ENCODE measurements around the gene RAPGEF3. TPM values are rescaled to one million over a fixed set of nuclear protein-coding genes. Genes with fewer than 3 reads are reported as not detected.

RAPGEF3 gene
- polyA plus RNA-seq, 3 donors, result 0.08 to 2.5 (median 0.60) TPM

GRCh38 chr12:47782372-47782770, 23.7 kb upstream of the RAPGEF3 start:
- no peak overlapping the region for H3K4me2 ChIP-seq (replicated peaks; ENCODE audit: extremely low read depth, low read length, poor library complexity, severe bottlenecking)
- H3K9ac ChIP-seq (ENCODE audit: insufficient read depth, low read length, poor library complexity, severe bottlenecking), result no peak overlapping the region
- no peaks in the 10 kb centered on the region for H3K9me3 ChIP-seq (replicated peaks in 1 of 2; ENCODE audit: control insufficient read depth in 1 of 2, insufficient read depth in 1 of 2, low read length in 2 of 2)
- no peak for DNase-seq
- intact Hi-C loops (cut with micrococcal nuclease), result loop anchor here (10.0 kb wide), 2 partner anchors 52 to 128 kb away; no protein-coding TSS in a partner anchor
- no peaks in the 10 kb centered on the region for H3K79me2 ChIP-seq (ENCODE audit: insufficient read depth, low read length)
- H3K36me3 Mint-ChIP-seq, result peaks cover 57 to 66% of the 10 kb centered on the region in 2 donors
- no peak overlapping the region for H2AFZ ChIP-seq (ENCODE audit: insufficient read depth, low read depth, low read length, poor library complexity, severe bottlenecking)
- TF ChIP-seq CTCF (IDR thresholded peaks at IDR 0.05), result no peak
- 54% methylated on average over 6 of the region's 8 CpGs for WGBS (ENCODE audit: insufficient coverage)
- no peaks in the 10 kb centered on the region for H3K27me3 ChIP-seq (ENCODE audit: control insufficient read depth in 2 of 2, insufficient read depth in 2 of 2, low read length in 2 of 2)
- peaks cover 0 to 2% (median 0%) of the 10 kb centered on the region in 7 donors for H3K9me3 Mint-ChIP-seq
- H3K36me3 ChIP-seq (replicated peaks in 1 of 2; ENCODE audit: control insufficient read depth in 1 of 2, insufficient read depth in 2 of 2, low read length in 2 of 2), result peaks cover 56 to 66% of the 10 kb centered on the region in 2 donors
- peak overlapping the region in 1 of 7 donors; percentile 47 for H3K27ac Mint-ChIP-seq
- H3K4me3 Mint-ChIP-seq, result no peak overlapping the region
- peaks cover 11% of the 10 kb centered on the region in 2 donors for H3K4me1 ChIP-seq (ENCODE audit: control insufficient read depth in 1 of 2, insufficient read depth in 2 of 2, low read length in 2 of 2)
- H4K20me1 ChIP-seq (ENCODE audit: insufficient read depth, low read length), result peaks cover 78% of the 10 kb centered on the region
- no peak overlapping the region for H3K27ac ChIP-seq (ENCODE audit: low read depth in 1 of 2, low read length in 2 of 2)
- H3K4me1 Mint-ChIP-seq, result peaks cover 10% of the 10 kb centered on the region
- H3K4me3 ChIP-seq (replicated peaks in 1 of 3; ENCODE audit: low read depth in 2 of 3, low read length in 3 of 3), result no peak overlapping the region
- H3K27me3 Mint-ChIP-seq (ENCODE audit: low read depth in 3 of 3), result no peaks in the 10 kb centered on the region

GRCh38 chr12:47781479-47782371, 23.0 kb upstream of the RAPGEF3 start:
- Mint-ChIP-seq H3K9me3 (peaks cover 0 to 5% (median 0%) of the 10 kb centered on the region in 7 donors), H3K27ac (peak overlapping the region in 5 of 7 donors; percentile 31 to 78 (median 58)), H3K4me3 (no peak overlapping the region), H3K36me3 (peaks cover 51 to 59% of the 10 kb centered on the region in 2 donors), H3K27me3 (ENCODE audit: low read depth in 3 of 3) (no peaks in the 10 kb centered on the region), H3K4me1 (peaks cover 16% of the 10 kb centered on the region)
- Histone ChIP-seq H3K4me2 (replicated peaks; ENCODE audit: extremely low read depth, low read length, poor library complexity, severe bottlenecking) (no peak overlapping the region), H3K79me2 (ENCODE audit: insufficient read depth, low read length) (no peaks in the 10 kb centered on the region), H3K36me3 (replicated peaks in 1 of 2; ENCODE audit: control insufficient read depth in 1 of 2, insufficient read depth in 2 of 2, low read length in 2 of 2) (peaks cover 49 to 60% of the 10 kb centered on the region in 2 donors), H2AFZ (ENCODE audit: insufficient read depth, low read depth, low read length, poor library complexity, severe bottlenecking) (no peak overlapping the region), H3K27me3 (ENCODE audit: control insufficient read depth in 2 of 2, insufficient read depth in 2 of 2, low read length in 2 of 2) (no peaks in the 10 kb centered on the region), H3K27ac (ENCODE audit: low read depth in 1 of 2, low read length in 2 of 2) (no peak overlapping the region), H3K9ac (ENCODE audit: insufficient read depth, low read length, poor library complexity, severe bottlenecking) (no peak overlapping the region), H3K4me3 (replicated peaks in 1 of 3; ENCODE audit: low read depth in 2 of 3, low read length in 3 of 3) (no peak overlapping the region), H4K20me1 (ENCODE audit: insufficient read depth, low read length) (peaks cover 81% of the 10 kb centered on the region), H3K9me3 (replicated peaks in 1 of 2; ENCODE audit: control insufficient read depth in 1 of 2, insufficient read depth in 1 of 2, low read length in 2 of 2) (no peaks in the 10 kb centered on the region), H3K4me1 (ENCODE audit: control insufficient read depth in 1 of 2, insufficient read depth in 2 of 2, low read length in 2 of 2) (peaks cover 17% of the 10 kb centered on the region in 2 donors)
- TF ChIP-seq CTCF (IDR thresholded peaks at IDR 0.05), result no peak
- intact Hi-C loops (cut with micrococcal nuclease), result loop anchor here (10.0 kb wide), 2 partner anchors 53 to 127 kb away; no protein-coding TSS in a partner anchor
- WGBS (ENCODE audit: insufficient coverage), result 94% methylated on average over 9 of the region's 13 CpGs
- no peak for DNase-seq
